HL-60/S4 (cell line): ENCODE data around the gene FUBP3.
"Not testable (repeated sequence)": the region's sequence is repeated elsewhere in the genome, so short reads cannot be mapped to it uniquely, and the experiment has no call there.

Experiments used
- in situ Hi-C: fragments of 300-500 bp; cut with MboI; formaldehyde crosslinking; loops from 2 replicates; pipeline ENCODE4 v1.14.3; 2022; ENCODE audit warnings: low sequenced_read_pairs

Gene FUBP3

DNA sequence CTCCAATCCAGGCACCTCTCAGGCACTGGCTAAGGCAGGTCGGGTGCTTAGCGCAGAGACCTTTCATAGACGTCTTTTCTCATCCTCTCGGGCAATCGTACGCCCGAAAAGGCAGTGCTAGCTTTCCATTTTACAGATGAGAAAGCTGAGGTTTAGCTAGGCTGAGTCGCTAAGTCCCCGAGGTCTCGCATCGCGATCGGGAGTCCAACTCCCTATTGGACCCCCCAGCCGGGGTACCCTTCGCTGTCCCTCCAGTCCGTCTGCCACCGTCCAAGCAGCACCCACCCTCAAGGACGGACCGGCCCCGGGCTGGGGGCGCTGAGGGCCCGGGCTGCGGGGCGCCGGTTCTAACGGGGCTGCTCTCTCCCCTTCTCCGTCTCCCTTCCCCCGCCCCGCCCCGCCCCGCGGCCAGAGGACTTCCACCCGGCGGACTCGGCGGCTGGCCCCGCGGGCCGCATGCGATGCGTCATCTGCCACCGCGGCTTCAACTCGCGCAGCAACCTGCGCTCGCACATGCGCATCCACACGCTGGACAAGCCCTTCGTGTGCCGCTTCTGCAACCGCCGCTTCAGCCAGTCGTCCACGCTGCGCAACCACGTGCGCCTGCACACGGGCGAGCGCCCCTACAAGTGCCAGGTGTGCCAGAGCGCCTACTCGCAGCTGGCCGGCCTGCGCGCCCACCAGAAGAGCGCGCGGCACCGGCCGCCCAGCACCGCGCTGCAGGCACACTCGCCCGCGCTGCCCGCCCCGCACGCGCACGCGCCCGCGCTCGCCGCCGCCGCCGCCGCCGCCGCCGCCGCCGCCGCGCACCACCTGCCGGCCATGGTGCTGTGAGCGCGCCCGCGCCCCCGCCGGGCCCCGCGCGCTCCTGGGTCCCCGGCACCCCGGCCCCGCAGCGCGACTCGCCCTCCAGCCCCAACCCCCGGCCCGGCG, 101.7 kb downstream of the FUBP3 start:
- in situ Hi-C loops, result no loop called here

DNA sequence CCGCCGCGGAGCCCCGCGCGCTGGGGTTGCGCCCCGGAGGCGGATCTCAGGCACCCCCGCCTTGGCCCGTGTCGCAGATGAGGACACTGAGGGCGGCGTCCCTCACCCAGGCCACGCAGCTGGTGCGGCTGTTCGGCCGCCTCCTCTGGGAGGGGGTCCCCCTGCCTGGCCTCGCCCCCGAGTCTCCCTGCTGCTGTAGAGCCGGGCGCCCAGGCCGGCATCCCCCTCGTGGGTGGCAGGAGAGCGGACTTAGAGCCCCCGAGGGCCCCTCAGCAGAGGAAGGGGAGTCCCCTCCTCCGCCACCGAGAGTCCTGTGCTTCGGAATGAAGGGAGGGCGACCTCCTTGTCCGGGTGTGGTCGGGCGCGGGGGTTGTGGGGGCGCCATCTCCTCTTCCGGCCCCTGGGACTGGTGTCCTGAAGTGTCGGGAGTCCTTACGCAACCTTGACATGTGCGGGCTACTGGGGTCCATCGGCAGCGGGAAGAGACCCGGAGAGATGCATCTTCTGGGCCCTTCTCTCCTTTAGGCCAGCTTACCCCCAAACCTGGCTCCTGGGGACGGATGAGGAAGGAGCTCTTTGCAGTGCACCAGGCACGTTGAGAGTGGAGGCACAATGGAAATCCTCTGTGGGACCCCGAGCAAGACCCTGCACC, 102.5 kb downstream of the FUBP3 start:
- in situ Hi-C loops, result no loop called here

DNA sequence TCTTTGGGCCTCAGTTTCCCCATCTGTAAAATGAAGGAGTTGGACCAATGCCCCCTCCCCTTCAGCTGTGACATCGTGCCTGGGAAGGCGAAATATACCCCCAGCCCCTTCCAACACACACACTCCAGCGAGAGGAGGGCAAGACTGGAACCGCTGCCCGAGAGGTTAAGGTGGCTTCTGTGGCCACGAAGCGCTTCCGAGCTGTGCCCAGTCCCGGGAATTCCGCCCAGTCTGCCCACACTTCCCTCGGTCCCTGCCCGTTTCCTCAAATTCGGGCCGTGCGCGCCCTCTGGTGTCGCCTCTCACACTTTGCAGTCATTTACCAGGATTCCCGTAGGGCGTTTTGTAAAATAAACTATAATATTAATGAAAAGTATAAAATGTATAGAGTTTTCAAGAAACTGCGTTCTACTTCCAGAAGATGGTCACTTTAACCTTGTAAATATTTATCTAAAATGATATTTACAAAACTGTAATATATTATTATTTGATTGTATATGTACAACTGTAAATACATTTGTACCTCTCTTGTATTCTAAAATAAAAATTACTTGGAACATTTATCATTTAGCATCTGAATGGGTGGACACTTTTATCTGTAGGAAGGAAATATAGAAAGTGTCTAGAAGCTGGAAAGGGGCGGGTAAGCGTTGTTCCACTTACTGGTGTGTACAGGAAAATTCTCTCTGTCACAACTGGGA, 103.2 kb downstream of the FUBP3 start:
- in situ Hi-C loops, result no loop called here

DNA sequence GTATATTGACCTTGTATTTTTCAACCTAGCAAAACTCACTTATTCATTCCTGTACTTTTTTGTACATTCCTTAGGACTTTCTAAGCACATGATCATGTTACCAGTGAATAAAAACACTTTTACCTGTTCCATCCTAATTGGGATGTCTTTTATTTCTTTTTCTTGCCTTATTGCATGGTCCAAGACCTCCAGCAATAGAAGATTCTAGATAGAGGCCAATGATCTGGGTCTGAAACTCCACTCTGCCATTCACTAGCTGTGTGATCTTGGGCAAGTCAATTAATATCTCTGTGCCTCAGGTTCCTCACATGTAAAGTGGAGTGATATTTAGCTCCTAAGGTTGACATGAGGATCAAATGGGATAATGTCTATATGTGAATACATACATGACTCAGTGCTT, 105.7 kb downstream of the FUBP3 start:
- in situ Hi-C loops, result no loop called here

DNA sequence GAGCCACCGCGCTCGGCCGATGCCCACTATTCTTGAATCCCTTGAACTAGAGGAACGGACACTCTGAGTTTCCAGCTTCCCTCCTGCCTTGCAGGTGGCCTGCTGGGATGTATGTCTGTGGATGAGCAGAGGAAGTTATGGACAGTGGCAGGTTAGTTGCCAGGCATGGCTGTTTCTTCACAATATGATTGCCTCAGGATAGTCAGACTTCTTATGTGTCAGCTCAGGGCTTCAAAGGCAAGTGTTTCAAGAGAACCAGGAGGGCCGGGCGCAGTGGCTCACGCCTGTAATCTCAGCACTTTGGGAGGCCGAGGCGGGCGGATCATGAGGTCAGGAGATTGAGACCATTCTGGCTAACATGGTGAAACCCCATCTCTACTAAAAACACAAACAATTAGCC, 106.6 kb downstream of the FUBP3 start:
- in situ Hi-C loops, result not testable (repeated sequence)

DNA sequence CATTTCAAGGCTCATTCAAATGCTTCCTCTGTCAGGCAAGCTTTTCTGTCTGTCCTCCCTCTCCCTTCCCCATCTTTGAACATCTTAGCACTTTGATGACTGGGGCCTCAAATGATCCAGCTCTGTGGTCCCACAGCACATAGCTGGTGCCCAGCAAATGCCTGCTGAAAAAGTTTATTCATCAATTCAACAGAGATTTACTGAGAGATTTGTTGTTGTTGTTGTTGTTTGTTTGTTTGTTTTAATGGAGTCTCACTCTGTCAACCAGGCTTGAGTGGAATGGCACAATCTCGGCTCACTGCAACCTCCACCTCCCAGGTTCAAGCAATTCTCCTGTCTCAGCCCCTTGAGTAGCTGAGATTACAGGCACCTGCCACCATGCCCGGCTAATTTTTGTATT, 108.2 kb downstream of the FUBP3 start:
- in situ Hi-C loops, result no loop called here
